ENCODE results near the gene MAMDC2.

GRCh38 chr9:70056211-70056944 is 12.7 kb downstream of the MAMDC2 start:
- TF ChIP-seq CTCF (IDR thresholded peaks at IDR 0.05), result no peak
- TF ChIP-seq POLR2A (IDR thresholded peaks at IDR 0.05; ENCODE audit: low read length), result no peak
- TF ChIP-seq KDM1A (IDR thresholded peaks at IDR 0.05; ENCODE audit: low read depth), result no peak
- TF ChIP-seq ZC3H11A (IDR thresholded peaks at IDR 0.05), result no peak
